ENCODE measurements around the gene LAD1. TPM values are rescaled to one million over a fixed set of nuclear protein-coding genes. Genes with fewer than 3 reads are reported as not detected.

LAD1 gene
- total and polyA plus RNA-seq, 2 experiments from 2014 or later: not detected

GRCh38 chr1:201369209-201369608, 29.9 kb downstream of the LAD1 start:
- Histone ChIP-seq H3K27me3 (replicated peaks; ENCODE audit: insufficient read depth) (peaks cover 65% of the 10 kb centered on the region), H3K9me3 (ENCODE audit: low read depth) (no peaks in the 10 kb centered on the region), H3K36me3 (ENCODE audit: low read depth) (no peaks in the 10 kb centered on the region), H3K9ac (no peak overlapping the region), H3F3A (ENCODE audit: insufficient read depth) (no peaks in the 10 kb centered on the region), H4K20me1 (ENCODE audit: insufficient read depth) (no peaks in the 10 kb centered on the region), H3K4me1 (ENCODE audit: insufficient read depth) (no peaks in the 10 kb centered on the region), H3K4me3 (no peak overlapping the region), H3K9me2 (ENCODE audit: insufficient read depth) (no peaks in the 10 kb centered on the region), H2AFZ (no peak overlapping the region), H3K27ac (no peak overlapping the region), H3K79me2 (ENCODE audit: insufficient read depth) (no peaks in the 10 kb centered on the region), H3K4me2 (ENCODE audit: unreplicated experiment) (no peak overlapping the region)
- in situ Hi-C loops (cut with MboI): no loop called here
- no peak for DNase-seq
- WGBS, 2 experiments (ENCODE audit: low coverage in 1 of 2, low lambda C conversion rate in 2 of 2, missing lambda C conversion rate in 2 of 2): 79 to 81% methylated on average over 6 of the region's 6 CpGs
- TF ChIP-seq EZH2 (IDR thresholded peaks at IDR 0.05; ENCODE audit: insufficient read depth, poor library complexity, severe bottlenecking) (no peak), EZH2phosphoT487 (IDR thresholded peaks at IDR 0.05; ENCODE audit: insufficient read depth, low read depth) (no peak)

GRCh38 chr1:201366696-201367095, 32.4 kb downstream of the LAD1 start:
- no peak overlapping the region for H3K4me2 ChIP-seq (ENCODE audit: unreplicated experiment)
- TF ChIP-seq EZH2phosphoT487 (IDR thresholded peaks at IDR 0.05; ENCODE audit: insufficient read depth, low read depth) (no peak), EZH2 (IDR thresholded peaks at IDR 0.05; ENCODE audit: insufficient read depth, poor library complexity, severe bottlenecking) (no peak)
- no peak overlapping the region for H3K9ac ChIP-seq
- no peaks in the 10 kb centered on the region for H3K9me2 ChIP-seq (ENCODE audit: insufficient read depth)
- H3K4me3 ChIP-seq: no peak overlapping the region
- H3K36me3 ChIP-seq (ENCODE audit: low read depth): no peaks in the 10 kb centered on the region
- no peaks in the 10 kb centered on the region for H3F3A ChIP-seq (ENCODE audit: insufficient read depth)
- no peaks in the 10 kb centered on the region for H3K79me2 ChIP-seq (ENCODE audit: insufficient read depth)
- no peak overlapping the region for H2AFZ ChIP-seq
- in situ Hi-C loops (cut with MboI): no loop called here
- H3K27me3 ChIP-seq (replicated peaks; ENCODE audit: insufficient read depth): peaks cover 42% of the 10 kb centered on the region
- no peaks in the 10 kb centered on the region for H4K20me1 ChIP-seq (ENCODE audit: insufficient read depth)
- no peaks in the 10 kb centered on the region for H3K4me1 ChIP-seq (ENCODE audit: insufficient read depth)
- H3K9me3 ChIP-seq (ENCODE audit: low read depth): no peaks in the 10 kb centered on the region
- WGBS, 2 experiments (ENCODE audit: low coverage in 1 of 2, low lambda C conversion rate in 2 of 2, missing lambda C conversion rate in 2 of 2): 41 to 46% methylated on average over 7 of the region's 7 CpGs
- no peak for DNase-seq
- no peak overlapping the region for H3K27ac ChIP-seq

- H3K9me3 ChIP-seq (ENCODE audit: low read depth): no peaks in the 10 kb centered on the region
- DNase-seq: no peak
- H3K9ac ChIP-seq: no peak overlapping the region
- no peaks in the 10 kb centered on the region for H4K20me1 ChIP-seq (ENCODE audit: insufficient read depth)
- no peaks in the 10 kb centered on the region for H3K9me2 ChIP-seq (ENCODE audit: insufficient read depth)
- H3K27me3 ChIP-seq (replicated peaks; ENCODE audit: insufficient read depth): peaks cover 28% of the 10 kb centered on the region
- no peaks in the 10 kb centered on the region for H3K36me3 ChIP-seq (ENCODE audit: low read depth)
- H3F3A ChIP-seq (ENCODE audit: insufficient read depth): no peaks in the 10 kb centered on the region
- H3K4me1 ChIP-seq (ENCODE audit: insufficient read depth): no peaks in the 10 kb centered on the region
- H2AFZ ChIP-seq: no peak overlapping the region
- TF ChIP-seq EZH2phosphoT487 (IDR thresholded peaks at IDR 0.05; ENCODE audit: insufficient read depth, low read depth): no peak
- TF ChIP-seq EZH2 (IDR thresholded peaks at IDR 0.05; ENCODE audit: insufficient read depth, poor library complexity, severe bottlenecking): no peak
- H3K79me2 ChIP-seq (ENCODE audit: insufficient read depth): no peaks in the 10 kb centered on the region
- WGBS, 2 experiments (ENCODE audit: low coverage in 1 of 2, low lambda C conversion rate in 2 of 2, missing lambda C conversion rate in 2 of 2): 72 to 79% methylated on average over 11 of the region's 11 CpGs
- no peak overlapping the region for H3K4me3 ChIP-seq
- H3K4me2 ChIP-seq (ENCODE audit: unreplicated experiment): no peak overlapping the region
- H3K27ac ChIP-seq: no peak overlapping the region
- in situ Hi-C loops (cut with MboI): no loop called here
Measured at GRCh38 chr1:201365251-201365650, 33.9 kb downstream of the LAD1 start.

DNA sequence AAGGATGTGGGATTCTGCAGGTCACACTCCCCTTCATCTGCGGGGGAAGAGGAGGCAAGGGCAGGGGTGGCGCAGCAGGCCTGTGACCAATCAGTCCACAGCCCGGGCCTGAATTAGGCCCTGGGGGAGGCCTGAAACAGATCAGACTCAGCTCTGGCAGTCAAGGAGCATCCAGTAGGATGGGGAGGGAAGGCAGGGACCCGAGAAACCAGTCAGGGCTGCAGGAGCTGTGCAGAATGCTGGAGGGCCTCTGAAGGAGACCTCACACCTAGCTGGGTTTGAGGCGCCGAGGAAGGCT, 34.4 kb downstream of the LAD1 start:
- Histone ChIP-seq H3K9me3 (ENCODE audit: low read depth) (no peaks in the 10 kb centered on the region), H3K27ac (no peak overlapping the region)
- WGBS, 2 experiments (ENCODE audit: low coverage in 1 of 2, low lambda C conversion rate in 2 of 2, missing lambda C conversion rate in 2 of 2): 73 to 77% methylated on average over 6 of the region's 6 CpGs

GRCh38 chr1:201363467-201363866, 35.7 kb downstream of the LAD1 start:
- Histone ChIP-seq H3K27ac (no peak overlapping the region), H3K27me3 (replicated peaks; ENCODE audit: insufficient read depth) (peaks cover 22% of the 10 kb centered on the region)

More for the DNA sequence above, 34.4 kb downstream of the LAD1 start:
- no peak for TF ChIP-seq EZH2 (IDR thresholded peaks at IDR 0.05; ENCODE audit: insufficient read depth, poor library complexity, severe bottlenecking)
- no peak for TF ChIP-seq EZH2phosphoT487 (IDR thresholded peaks at IDR 0.05; ENCODE audit: insufficient read depth, low read depth)
- H3K9me2 ChIP-seq (ENCODE audit: insufficient read depth): no peaks in the 10 kb centered on the region
- H3K9ac ChIP-seq: no peak overlapping the region
- no peaks in the 10 kb centered on the region for H3K79me2 ChIP-seq (ENCODE audit: insufficient read depth)
- peaks cover 27% of the 10 kb centered on the region for H3K27me3 ChIP-seq (replicated peaks; ENCODE audit: insufficient read depth)
- DNase-seq: no peak
- H3F3A ChIP-seq (ENCODE audit: insufficient read depth): no peaks in the 10 kb centered on the region
- no peaks in the 10 kb centered on the region for H3K36me3 ChIP-seq (ENCODE audit: low read depth)
- in situ Hi-C loops (cut with MboI): no loop called here
- no peak overlapping the region for H3K4me3 ChIP-seq
- no peak overlapping the region for H2AFZ ChIP-seq
- H3K4me1 ChIP-seq (ENCODE audit: insufficient read depth): no peaks in the 10 kb centered on the region
- H3K4me2 ChIP-seq (ENCODE audit: unreplicated experiment): no peak overlapping the region
- no peaks in the 10 kb centered on the region for H4K20me1 ChIP-seq (ENCODE audit: insufficient read depth)

More at GRCh38 chr1:201363467-201363866, 35.7 kb downstream of the LAD1 start:
- no peak overlapping the region for H3K4me2 ChIP-seq (ENCODE audit: unreplicated experiment)
- no peaks in the 10 kb centered on the region for H4K20me1 ChIP-seq (ENCODE audit: insufficient read depth)
- H3K9me3 ChIP-seq (ENCODE audit: low read depth): no peaks in the 10 kb centered on the region
- TF ChIP-seq EZH2phosphoT487 (IDR thresholded peaks at IDR 0.05; ENCODE audit: insufficient read depth, low read depth): no peak
- TF ChIP-seq EZH2 (IDR thresholded peaks at IDR 0.05; ENCODE audit: insufficient read depth, poor library complexity, severe bottlenecking): no peak
- no peaks in the 10 kb centered on the region for H3K4me1 ChIP-seq (ENCODE audit: insufficient read depth)
- no peaks in the 10 kb centered on the region for H3K9me2 ChIP-seq (ENCODE audit: insufficient read depth)
- H2AFZ ChIP-seq: no peak overlapping the region
- 74 to 78% methylated on average over 8 of the region's 8 CpGs for WGBS, 2 experiments (ENCODE audit: low coverage in 1 of 2, low lambda C conversion rate in 2 of 2, missing lambda C conversion rate in 2 of 2)
- no peaks in the 10 kb centered on the region for H3K36me3 ChIP-seq (ENCODE audit: low read depth)
- in situ Hi-C loops (cut with MboI): no loop called here
- no peaks in the 10 kb centered on the region for H3F3A ChIP-seq (ENCODE audit: insufficient read depth)
- H3K79me2 ChIP-seq (ENCODE audit: insufficient read depth): no peaks in the 10 kb centered on the region
- DNase-seq: no peak
- H3K4me3 ChIP-seq: no peak overlapping the region
- H3K9ac ChIP-seq: no peak overlapping the region
